Measurements from ENCODE around the gene SNCAIP. TPM values are rescaled to one million over a fixed set of nuclear protein-coding genes. Genes with fewer than 3 reads are reported as not detected.

SNCAIP gene
- total and polyA plus RNA-seq, 9 of the 15 experiments (the other 6 are each of a cell fraction or from before 2014, with no cell fraction given) = 0.04 TPM; not detected in 8

GRCh38 chr5:122435761-122436160 is 123.7 kb downstream of the SNCAIP start (continued):
- TF ChIP-seq, protein P1, sequence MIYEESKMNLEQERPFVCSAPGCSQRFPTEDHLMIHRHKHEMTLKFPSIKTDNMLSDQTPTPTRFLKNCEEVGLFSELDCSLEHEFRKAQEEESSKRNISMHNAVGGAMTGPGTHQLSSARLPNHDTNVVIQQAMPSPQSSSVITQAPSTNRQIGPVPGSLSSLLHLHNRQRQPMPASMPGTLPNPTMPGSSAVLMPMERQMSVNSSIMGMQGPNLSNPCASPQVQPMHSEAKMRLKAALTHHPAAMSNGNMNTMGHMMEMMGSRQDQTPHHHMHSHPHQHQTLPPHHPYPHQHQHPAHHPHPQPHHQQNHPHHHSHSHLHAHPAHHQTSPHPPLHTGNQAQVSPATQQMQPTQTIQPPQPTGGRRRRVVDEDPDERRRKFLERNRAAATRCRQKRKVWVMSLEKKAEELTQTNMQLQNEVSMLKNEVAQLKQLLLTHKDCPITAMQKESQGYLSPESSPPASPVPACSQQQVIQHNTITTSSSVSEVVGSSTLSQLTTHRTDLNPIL (CRISPR knock-in tag; IDR thresholded peaks at IDR 0.05) = no peak
- TF ChIP-seq, protein P2, sequence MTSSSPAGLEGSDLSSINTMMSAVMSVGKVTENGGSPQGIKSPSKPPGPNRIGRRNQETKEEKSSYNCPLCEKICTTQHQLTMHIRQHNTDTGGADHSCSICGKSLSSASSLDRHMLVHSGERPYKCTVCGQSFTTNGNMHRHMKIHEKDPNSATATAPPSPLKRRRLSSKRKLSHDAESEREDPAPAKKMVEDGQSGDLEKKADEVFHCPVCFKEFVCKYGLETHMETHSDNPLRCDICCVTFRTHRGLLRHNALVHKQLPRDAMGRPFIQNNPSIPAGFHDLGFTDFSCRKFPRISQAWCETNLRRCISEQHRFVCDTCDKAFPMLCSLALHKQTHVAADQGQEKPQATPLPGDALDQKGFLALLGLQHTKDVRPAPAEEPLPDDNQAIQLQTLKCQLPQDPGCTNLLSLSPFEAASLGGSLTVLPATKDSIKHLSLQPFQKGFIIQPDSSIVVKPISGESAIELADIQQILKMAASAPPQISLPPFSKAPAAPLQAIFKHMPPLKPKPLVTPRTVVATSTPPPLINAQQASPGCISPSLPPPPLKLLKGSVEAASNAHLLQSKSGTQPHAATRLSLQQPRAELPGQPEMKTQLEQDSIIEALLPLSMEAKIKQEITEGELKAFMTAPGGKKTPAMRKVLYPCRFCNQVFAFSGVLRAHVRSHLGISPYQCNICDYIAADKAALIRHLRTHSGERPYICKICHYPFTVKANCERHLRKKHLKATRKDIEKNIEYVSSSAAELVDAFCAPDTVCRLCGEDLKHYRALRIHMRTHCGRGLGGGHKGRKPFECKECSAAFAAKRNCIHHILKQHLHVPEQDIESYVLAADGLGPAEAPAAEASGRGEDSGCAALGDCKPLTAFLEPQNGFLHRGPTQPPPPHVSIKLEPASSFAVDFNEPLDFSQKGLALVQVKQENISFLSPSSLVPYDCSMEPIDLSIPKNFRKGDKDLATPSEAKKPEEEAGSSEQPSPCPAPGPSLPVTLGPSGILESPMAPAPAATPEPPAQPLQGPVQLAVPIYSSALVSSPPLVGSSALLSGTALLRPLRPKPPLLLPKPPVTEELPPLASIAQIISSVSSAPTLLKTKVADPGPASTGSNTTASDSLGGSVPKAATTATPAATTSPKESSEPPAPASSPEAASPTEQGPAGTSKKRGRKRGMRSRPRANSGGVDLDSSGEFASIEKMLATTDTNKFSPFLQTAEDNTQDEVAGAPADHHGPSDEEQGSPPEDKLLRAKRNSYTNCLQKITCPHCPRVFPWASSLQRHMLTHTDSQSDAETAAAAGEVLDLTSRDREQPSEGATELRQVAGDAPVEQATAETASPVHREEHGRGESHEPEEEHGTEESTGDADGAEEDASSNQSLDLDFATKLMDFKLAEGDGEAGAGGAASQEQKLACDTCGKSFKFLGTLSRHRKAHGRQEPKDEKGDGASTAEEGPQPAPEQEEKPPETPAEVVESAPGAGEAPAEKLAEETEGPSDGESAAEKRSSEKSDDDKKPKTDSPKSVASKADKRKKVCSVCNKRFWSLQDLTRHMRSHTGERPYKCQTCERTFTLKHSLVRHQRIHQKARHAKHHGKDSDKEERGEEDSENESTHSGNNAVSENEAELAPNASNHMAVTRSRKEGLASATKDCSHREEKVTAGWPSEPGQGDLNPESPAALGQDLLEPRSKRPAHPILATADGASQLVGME (CRISPR knock-in tag; IDR thresholded peaks at IDR 0.05) = no peak
- no peak for TF ChIP-seq TAF9B (IDR thresholded peaks at IDR 0.05; ENCODE audit: partially characterized antibody)

- H3K9ac ChIP-seq (ENCODE audit: insufficient read depth in 1 of 2, low read depth in 2 of 2, low read length in 2 of 2) = no peak overlapping the region
- no peaks in the 10 kb centered on the region for H3K79me2 ChIP-seq (ENCODE audit: control insufficient read depth, insufficient read depth, low read length)
- in situ Hi-C loops (cut with MboI) (no loop called here), intact Hi-C loops (cut with micrococcal nuclease) (no loop called here)
- BruUV-seq (replicated peaks) = no TSS peak
- DNase-seq (ENCODE audit: extremely low read depth in 1 of 4, low spot score in 3 of 4) (no peak), FAIRE-seq (no peak), ATAC-seq (no peak)
- H4K20me1 ChIP-seq (replicated peaks; ENCODE audit: control insufficient read depth, insufficient read depth, low read length) = no peaks in the 10 kb centered on the region
- H3K27ac ChIP-seq (ENCODE audit: extremely low read depth, low read depth, low read length) = no peak overlapping the region
- no peaks in the 10 kb centered on the region for H3K36me3 ChIP-seq (ENCODE audit: control insufficient read depth, insufficient read depth, low read length)
- H3K4me3 ChIP-seq = no peak overlapping the region
- no peak overlapping the region for H3K4me2 ChIP-seq (ENCODE audit: insufficient read depth, low read length)
- H3K9me1 ChIP-seq (ENCODE audit: control insufficient read depth, insufficient read depth, low read length) = no peaks in the 10 kb centered on the region
- H3K27me3 ChIP-seq (ENCODE audit: control insufficient read depth in 2 of 2, insufficient read depth in 2 of 2, low read length in 2 of 2) = no peaks in the 10 kb centered on the region
- ChIA-PET POLR2A (no interaction called here), CTCF (ENCODE audit: low intra/inter-chr PET ratio) (interaction anchor here (0.7 kb wide), 1 partner anchor 1686 kb away, joined by 6 read pairs; no protein-coding TSS in a partner anchor)
- H3K9me3 ChIP-seq (replicated peaks; ENCODE audit: control insufficient read depth, insufficient read depth, low read depth, low read length) = no peaks in the 10 kb centered on the region
- H3K4me1 ChIP-seq (replicated peaks in 1 of 2; ENCODE audit: control insufficient read depth in 2 of 2, insufficient read depth in 2 of 2, low read length in 2 of 2) = no peaks in the 10 kb centered on the region
- no peak overlapping the region for H2AFZ ChIP-seq (ENCODE audit: low read depth, low read length)
- TF ChIP-seq HDAC8 (tag; IDR thresholded peaks at IDR 0.05) (no peak), CREBBP (IDR thresholded peaks at IDR 0.05; ENCODE audit: low read depth, low read length) (no peak), MAZ (CRISPR knock-in tag; conservative IDR thresholded peaks at IDR 0.05 in 1 of 2, IDR thresholded peaks at IDR 0.05 in 1 of 2) (no peak), ZNF668 (CRISPR knock-in tag; IDR thresholded peaks at IDR 0.05) (no peak), RBM34 (IDR thresholded peaks at IDR 0.05; ENCODE audit: borderline replicate concordance, insufficient read depth, low read length) (no peak), KLF1 (tag; IDR thresholded peaks at IDR 0.05) (no peak), KAT7 (CRISPR knock-in tag; IDR thresholded peaks at IDR 0.05; ENCODE audit: borderline replicate concordance) (no peak), L3MBTL2 (IDR thresholded peaks at IDR 0.05) (no peak)
- TF ChIP-seq, protein P3, sequence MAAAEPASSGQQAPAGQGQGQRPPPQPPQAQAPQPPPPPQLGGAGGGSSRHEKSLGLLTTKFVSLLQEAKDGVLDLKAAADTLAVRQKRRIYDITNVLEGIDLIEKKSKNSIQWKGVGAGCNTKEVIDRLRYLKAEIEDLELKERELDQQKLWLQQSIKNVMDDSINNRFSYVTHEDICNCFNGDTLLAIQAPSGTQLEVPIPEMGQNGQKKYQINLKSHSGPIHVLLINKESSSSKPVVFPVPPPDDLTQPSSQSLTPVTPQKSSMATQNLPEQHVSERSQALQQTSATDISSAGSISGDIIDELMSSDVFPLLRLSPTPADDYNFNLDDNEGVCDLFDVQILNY (CRISPR knock-in tag; IDR thresholded peaks at IDR 0.05) = no peak
Observed at GRCh38 chr5:122436615-122437014, 124.6 kb downstream of the SNCAIP start.
